ENCODE results near the gene DNAJC16.

- TF ChIP-seq TAF1 (IDR thresholded peaks at IDR 0.05; ENCODE audit: borderline replicate concordance, insufficient read depth, low read length) (no peak), REST (IDR thresholded peaks at IDR 0.05; ENCODE audit: insufficient read depth in 1 of 2, low read depth in 2 of 2, low read length in 2 of 2) (no peak)
Observed at GRCh38 chr1:15500184-15501178, 26.2 kb upstream of the DNAJC16 start.

All from PFSK-1 (cell line).